GM10847 (cell line): ENCODE results near the gene TMEM19.

ENCODE experiments used
- POLR2A ChIP-seq: IDR thresholded peaks from 2 replicates; pipeline ENCODE4 v1.6.1; 2011; ENCODE audit not compliant: insufficient read length; ENCODE audit errors: extremely low read depth

TMEM19 gene

DNA sequence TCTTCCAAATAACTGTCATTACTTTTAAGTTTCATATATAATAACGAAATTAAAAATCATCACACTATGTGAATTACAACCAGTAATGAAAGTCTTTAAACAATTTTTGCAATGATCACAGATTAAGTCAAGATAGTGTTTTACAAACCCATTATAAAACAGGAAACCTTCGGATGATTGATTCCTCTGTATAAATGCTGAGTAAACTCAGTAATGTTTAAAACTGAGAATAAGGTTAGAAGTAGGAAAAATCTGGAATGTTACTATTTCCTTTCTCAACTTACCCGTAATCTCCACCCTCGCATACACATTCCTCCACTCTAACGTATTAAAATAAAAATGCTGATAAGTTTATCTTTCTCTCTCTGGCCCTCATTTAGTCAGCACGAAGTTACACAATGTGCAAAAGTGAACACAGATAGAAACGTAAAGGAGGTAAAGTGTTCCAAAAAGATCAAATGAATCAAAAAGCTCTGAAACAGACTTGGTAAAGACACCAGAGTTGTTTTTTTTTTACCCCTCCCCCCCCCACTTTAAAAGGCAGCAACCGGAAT is 23.8 kb upstream of the TMEM19 start:
- no peak for TF ChIP-seq POLR2A

DNA sequence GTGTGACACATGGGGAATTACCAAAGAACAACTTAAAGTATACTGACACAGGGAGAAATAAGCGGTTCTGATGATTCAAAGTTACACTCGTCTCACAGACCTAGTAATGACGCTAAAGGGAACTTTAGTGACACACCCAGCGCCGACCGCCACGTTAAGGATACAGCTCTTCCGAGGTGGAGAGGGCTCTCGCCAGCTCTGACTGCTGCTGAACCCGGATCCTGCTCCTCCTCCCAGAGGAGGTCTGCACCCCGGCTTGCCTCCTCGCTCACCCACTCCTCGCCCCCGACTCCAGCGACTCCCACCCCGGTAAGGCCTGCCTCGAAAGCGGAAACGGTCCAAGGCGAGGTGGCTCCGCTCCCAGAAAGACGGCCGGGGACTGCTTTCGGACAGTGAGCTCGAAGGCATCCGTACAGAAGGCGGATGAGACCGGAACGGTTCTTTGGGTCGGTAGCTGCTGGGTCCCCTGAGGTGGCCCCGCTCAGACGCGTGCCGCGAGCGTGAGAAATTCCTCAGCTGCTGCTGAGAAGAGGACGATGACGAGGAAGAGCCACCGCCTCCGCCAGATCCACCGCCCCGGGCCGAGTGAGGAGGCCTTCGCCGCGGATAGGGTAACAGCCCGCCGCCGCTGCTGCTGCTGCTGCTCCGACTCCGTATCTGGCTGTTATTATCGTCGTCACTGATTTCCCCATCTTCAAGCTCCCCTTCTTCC is 22.9 kb upstream of the TMEM19 start:
- peak; percentile 15 for TF ChIP-seq POLR2A

DNA sequence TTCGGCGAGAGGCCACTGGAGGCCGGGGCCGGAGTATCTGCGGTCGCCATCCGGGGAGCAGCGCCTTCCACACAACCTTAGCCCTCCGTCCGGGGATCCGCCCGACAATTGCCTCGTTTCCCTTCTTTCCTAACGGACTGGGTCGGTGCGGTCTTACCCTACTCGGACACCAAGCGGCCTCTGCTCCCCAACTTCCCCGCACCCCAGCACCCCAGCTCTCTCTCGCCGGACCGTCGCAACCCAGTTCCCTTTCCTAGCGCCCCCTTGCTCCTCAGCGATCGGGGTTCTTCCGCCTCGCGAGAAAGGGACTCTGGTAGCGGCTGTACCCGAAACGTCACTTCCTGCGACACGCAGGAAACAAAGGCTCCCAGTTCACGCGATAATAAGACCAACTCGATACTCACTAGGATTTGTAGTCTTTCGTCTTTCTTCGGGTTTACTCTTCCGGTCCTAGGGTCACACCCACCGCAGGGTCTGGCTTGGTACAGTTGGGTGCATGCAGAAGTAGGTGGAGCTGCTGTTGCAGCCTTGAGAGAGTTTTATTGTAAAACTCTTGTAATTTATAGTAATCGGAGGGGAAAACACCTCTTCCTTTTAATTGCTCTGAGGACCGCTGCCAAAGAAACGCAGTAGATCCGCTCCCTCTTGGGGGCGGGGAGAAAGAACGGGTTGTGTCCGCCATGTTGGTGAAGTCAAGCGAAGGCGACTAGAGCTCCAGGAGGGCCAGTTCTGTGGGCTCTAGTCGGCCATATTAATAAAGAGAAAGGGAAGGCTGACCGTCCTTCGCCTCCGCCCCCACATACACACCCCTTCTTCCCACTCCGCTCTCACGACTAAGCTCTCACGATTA is 22.1 kb upstream of the TMEM19 start, which contains the start of the genes THAP2 and ZFC3H1:
Gene THAP2 (plus strand): TSS at position 741 of the 850 bp plus-strand sequence. CDS start 209 bp downstream, outside the sequence.
Gene ZFC3H1 (minus strand): TSS at position 288 of the 850 bp plus-strand sequence. CDS start 238 bp downstream, at position 50.
- peak; percentile 85 for TF ChIP-seq POLR2A

DNA sequence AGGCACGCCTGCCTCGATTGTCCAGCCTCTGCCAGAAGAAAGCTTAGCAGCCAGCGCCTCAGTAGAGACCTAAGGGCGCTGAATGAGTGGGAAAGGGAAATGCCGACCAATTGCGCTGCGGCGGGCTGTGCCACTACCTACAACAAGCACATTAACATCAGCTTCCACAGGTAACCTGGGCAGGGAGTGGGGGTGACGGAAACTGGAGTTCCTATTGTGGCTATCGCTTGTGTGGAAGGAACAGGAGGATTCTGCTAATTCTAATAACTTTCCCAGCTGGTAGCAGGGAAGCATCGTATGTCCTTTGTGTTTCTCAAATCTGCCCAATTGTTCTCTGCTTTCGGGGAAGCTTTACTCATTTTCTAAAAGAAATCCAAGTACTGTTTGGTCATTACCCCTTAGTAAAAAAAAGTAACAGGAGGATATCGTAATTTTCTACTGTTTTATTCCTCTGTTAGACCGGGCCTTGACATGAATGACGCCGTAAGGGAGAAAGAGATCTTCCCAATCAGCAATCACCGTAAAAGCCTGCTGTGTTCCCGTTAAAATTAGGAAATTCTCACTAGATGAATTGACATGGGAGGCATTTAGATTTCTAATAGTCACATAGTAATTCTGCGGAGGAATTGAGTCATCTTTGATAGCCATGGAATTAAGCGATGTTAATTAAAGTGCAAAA is 21.3 kb upstream of the TMEM19 start:
- no peak for TF ChIP-seq POLR2A

DNA sequence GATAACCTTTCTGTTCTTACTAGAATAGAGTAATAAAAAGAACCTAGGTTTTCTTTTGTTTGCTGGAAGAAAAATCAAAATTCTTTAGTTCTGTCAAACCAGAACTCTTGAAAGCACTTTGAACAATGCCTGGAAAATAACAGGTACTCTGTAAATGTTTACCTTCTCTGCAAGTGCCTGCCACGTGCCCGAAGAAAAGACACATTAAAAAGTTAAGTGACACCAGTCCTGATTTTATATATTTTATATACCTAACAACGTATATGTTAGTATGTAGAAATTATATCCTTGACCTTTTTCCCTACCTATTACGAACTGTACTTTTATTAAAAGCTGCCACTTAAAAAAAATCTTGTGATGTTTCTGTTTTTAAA is 20.8 kb upstream of the TMEM19 start:
- TF ChIP-seq POLR2A, result no peak

DNA sequence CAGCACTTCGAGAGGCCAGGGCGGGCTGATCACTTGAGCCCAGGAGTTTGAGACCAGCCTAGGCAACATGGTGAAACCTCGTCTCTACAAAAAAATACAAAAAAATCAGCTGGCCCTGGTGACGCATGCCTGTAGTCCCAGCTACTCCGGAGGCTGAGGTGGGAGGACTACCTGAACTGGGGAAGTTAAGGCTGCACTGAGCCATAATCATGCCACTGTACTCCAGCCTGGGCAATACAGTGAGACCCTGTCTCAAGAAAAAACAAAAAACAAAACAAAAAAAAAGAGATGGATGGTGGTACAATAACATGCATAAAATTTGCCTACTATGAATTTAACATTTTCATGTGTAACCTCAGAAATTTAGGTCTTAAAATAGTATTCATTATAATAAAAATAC is 19.6 kb upstream of the TMEM19 start:
- TF ChIP-seq POLR2A, result no peak

DNA sequence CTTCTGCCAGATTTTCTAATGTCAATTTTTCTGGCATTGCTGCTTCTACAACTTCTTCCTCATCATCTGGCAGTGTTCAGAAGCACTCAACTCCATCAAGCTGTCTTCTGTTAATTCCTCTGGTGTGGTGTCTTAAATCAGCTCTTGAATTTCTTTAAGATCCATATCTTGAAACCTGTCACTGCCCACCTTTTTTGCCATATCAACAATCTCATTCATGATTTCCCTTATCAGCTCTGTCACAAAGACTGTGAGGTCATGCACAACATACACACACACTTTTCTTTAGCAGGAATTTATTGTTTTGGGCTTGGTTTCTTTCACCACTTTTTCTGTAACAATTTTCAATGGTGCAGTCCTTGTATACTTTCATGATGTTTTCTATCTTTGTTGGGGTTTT is 14.6 kb upstream of the TMEM19 start:
- no peak for TF ChIP-seq POLR2A

DNA sequence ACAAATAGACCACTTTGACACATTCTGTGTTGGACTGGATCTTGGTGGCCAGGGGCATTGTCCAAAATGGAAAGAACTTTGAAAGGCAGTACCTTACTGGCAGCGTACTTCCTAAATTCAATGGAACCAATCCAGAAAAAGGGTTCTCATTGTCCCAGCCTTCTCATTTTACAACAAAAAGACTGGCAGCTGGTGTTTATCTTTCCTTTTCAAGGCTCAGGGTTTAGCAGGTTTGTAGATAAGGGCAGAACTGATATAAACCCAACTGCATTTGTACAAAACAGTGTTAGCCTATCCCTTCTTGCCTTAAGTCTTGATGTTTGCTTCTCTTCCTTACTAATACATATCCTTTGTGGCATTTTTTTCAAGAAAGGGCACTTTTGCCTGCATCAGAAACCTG is 14.1 kb upstream of the TMEM19 start:
- TF ChIP-seq POLR2A, result no peak

DNA sequence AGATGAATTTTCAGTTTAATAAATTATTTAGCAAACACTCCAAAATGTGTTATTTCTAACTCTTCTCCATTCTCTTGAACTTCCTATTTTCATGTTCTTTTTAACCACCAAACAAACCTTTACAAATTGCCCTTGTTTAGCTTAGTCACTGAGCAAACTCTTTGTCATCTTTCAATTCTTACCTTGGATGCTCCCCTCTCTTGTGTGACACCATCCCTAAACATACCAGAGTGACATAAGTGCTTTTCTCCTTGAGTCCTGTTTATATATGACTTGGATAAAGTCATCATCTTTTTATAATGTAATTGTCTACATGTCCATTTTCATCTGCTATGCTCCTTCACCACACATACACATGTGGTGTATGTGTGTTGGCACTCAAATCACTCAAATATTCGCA is 3.4 kb upstream of the TMEM19 start:
- TF ChIP-seq POLR2A, result no peak

DNA sequence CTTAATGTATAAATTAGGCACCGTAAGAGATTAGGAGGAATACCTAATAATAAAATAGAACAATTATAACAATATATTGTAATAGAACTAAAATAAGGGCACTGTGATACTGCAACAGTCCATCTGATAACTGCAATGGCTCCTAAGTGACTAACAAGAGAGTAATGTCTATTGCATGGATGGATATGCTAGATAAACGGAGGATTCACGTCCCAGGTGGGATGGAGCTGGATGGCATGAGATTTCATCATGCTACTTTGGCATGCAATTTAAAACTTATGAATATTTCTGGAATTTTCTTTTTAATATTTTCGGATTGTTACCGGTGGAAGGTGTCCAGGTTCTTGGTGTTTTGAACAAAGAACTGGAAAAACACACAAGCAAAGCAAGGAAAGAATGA is 2.2 kb upstream of the TMEM19 start:
- no peak for TF ChIP-seq POLR2A

DNA sequence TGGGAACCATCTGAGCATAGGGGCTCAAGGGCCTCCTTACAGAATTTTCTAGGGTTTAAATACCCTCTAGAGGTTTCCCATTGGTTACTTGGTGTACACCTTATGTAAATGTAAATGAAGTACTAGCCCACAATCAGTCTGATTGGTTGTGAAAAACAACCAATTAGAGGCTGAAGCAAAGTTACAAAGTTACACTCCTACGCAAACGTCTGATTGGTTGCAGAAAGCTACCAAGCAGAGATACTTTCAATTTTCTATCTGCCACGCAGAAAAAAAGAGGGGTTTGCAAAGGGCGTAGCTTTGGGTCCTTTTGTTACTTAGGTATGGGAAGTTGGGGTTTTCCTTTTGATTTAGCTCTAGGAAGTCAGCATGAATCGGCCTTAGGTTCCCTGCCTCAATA is 1.8 kb upstream of the TMEM19 start:
- TF ChIP-seq POLR2A, result no peak

DNA sequence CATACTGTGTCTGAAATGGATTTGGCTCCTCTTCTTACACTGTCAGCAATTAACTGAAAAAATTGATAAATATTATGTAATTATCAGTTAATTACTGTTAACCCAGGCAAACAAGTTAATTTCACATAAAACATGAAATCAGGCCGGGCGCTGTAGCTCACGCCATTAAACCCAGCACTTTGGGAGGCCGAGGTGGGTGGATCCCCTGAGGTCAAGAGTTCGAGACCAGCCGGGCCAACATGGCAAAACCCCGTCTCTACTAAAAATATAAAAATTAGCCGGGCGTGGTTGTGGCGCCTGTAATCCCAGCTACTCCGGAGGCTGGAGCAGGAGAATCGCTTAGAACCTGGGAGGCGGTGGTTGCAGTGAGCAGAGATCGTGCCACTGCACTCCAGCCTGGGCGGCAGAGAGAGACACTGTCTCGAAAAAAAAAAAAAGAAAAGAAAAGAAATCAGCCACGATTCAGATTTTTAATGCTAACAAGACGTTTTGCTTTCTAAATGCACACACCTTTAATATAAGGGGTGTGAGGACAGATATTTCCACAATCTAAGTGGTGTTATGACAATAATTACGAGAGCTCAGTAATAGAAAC is 473 bp upstream of the TMEM19 start:
- no peak for TF ChIP-seq POLR2A

DNA sequence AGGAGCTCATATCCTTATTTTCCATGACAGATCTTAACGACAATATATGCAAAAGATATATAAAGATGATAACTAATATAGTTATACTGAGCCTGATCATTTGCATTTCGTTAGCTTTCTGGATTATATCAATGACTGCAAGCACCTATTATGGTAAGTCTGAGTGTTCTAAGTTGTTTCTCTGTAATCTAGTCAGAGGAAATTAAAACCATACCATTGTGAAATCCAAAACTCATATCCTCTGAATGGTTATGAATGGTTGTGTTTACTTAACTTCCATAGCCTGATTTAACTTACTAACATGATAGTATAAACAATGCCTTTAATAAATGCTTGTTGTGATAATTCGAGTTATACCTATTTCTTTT is 760 bp downstream of the TMEM19 start:
- TF ChIP-seq POLR2A, result no peak

DNA sequence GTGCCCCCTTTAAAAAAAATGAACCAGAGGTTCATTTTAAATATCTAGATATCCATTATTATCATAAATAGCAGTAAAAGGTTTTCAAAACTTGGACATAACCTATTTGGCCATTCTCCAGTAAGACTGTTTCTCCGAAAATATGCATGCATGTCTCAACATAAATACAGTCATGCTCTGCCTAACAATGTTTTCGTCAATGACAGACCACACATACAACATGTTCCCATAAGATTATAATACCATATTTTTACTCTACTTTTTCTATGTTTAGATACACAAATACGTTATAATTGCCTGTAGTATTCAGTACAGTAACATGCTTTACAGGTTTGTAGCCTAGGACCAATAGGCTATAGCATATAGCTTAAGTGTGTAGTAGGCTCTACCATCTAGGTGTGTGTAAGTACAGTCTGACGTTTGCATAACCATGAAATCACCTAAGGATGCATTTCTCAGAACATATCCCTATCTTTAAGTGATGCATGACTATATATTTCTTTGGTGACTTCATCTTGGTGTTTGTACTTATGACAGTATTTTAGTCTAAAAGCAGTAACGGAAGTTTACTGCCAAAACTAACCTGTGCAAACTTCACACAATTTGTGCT is 3.2 kb downstream of the TMEM19 start:
- TF ChIP-seq POLR2A, result no peak

DNA sequence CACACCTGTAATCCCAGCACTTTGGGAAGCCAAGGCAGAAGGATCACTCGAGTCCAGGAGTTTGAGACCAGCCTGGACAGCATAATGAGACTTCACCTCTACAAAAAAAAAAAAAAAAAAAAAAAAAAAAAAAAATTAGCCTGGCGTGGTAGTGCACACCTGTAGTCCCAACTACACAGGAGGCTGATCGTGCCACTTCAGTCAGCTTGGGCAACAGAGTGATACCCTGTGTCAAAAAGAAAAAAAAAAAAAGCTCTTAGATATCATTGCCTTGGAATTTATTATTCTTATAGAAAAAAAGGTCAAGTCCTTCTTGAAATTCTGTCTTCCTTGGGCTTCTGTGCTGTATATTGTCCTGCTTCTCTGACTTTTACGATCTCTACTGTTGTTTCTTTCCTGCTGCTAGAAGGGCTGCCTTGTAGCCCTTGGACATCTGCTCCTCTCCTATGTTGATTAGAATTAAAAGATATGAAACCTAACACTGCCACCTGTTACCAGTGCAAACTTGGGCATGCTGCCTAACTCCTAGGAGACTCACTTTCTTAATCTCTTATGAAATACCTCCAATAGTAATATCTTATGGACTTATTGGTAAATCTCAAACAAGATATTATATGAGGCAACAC is 5.7 kb downstream of the TMEM19 start:
- no peak for TF ChIP-seq POLR2A

DNA sequence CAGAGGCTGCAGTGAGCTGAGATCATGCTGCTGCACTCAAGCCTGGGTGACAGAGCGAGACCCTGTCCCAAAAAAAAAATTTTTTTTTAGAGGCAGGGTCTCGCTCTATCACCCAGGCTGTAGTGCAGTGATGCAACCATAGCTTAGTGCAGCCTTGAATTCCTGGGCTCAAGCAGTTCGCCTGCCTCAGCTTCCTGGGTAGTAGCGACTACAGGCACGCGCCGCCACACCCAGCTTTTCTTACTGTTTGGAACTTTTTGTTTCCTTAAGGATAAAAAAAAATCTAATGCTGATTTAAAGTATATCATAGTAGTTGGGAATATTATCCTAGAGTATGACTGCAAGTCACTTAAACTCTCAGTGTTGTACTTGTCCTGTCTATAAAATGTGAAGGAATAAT is 7.2 kb downstream of the TMEM19 start:
- TF ChIP-seq POLR2A, result no peak
